Kidney epithelial cell (primary cell): ENCODE measurements around the gene FBLN2. TPM values are rescaled to one million over a fixed set of nuclear protein-coding genes. Genes with fewer than 3 reads are reported as not detected.

Experiments used
- DNase-seq: peaks from one replicate; pipeline ENCODE4 v3.0.0-alpha.2; 2010; ENCODE audit warnings: low read depth
- H3K27me3 ChIP-seq: 2 replicates; pipeline ENCODE4 v1.6.0; 2011; ENCODE audit warnings: low read length; ENCODE audit not compliant: control insufficient read depth, insufficient read depth
- H3K36me3 ChIP-seq: 2 replicates; pipeline ENCODE4 v1.5.1; 2011; ENCODE audit warnings: low read length; ENCODE audit not compliant: control insufficient read depth, insufficient read depth
- H3K4me3 ChIP-seq: 2 replicates; pipeline ENCODE4 v1.5.1; 2011; ENCODE audit warnings: low read depth, mild to moderate bottlenecking, control low read depth, low read length
- total RNA-seq: library from RNA; depleted of rRNA; stranded (reverse); fragments of >200 nt; gene quantifications from 2 replicates; pipeline ENCODE4 v1.2.3, GENCODE V29; 2015
- TF ChIP-seq, protein P1 (sequence below): IDR thresholded peaks from 2 replicates; pipeline ENCODE4 v1.5.1; 2011; ENCODE audit warnings: mild to moderate bottlenecking, moderate library complexity, low read length, control low read depth, inconsistent platforms; ENCODE audit not compliant: insufficient read depth, poor library complexity, severe bottlenecking

The FBLN2 gene
- total RNA-seq, 1 donor from 2014 or later, result 6.7 TPM

- no peak for DNase-seq
- H3K27me3 ChIP-seq, result peaks cover 14% of the 10 kb centered on the region
- no peaks in the 10 kb centered on the region for H3K36me3 ChIP-seq
- no peak overlapping the region for H3K4me3 ChIP-seq
- TF ChIP-seq, protein P1, sequence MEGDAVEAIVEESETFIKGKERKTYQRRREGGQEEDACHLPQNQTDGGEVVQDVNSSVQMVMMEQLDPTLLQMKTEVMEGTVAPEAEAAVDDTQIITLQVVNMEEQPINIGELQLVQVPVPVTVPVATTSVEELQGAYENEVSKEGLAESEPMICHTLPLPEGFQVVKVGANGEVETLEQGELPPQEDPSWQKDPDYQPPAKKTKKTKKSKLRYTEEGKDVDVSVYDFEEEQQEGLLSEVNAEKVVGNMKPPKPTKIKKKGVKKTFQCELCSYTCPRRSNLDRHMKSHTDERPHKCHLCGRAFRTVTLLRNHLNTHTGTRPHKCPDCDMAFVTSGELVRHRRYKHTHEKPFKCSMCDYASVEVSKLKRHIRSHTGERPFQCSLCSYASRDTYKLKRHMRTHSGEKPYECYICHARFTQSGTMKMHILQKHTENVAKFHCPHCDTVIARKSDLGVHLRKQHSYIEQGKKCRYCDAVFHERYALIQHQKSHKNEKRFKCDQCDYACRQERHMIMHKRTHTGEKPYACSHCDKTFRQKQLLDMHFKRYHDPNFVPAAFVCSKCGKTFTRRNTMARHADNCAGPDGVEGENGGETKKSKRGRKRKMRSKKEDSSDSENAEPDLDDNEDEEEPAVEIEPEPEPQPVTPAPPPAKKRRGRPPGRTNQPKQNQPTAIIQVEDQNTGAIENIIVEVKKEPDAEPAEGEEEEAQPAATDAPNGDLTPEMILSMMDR, result no peak
Observed at GRCh38 chr3:13544951-13545651, 3.8 kb upstream of the FBLN2 start.

- no peak for DNase-seq
- Histone ChIP-seq H3K36me3 (no peaks in the 10 kb centered on the region), H3K4me3 (no peak overlapping the region), H3K27me3 (peaks cover 16% of the 10 kb centered on the region)
- TF ChIP-seq, protein P1, result no peak
Observed at GRCh38 chr3:13545952-13546454, 2.9 kb upstream of the FBLN2 start.

- Histone ChIP-seq H3K27me3 (peaks cover 16% of the 10 kb centered on the region), H3K4me3 (no peak overlapping the region), H3K36me3 (no peaks in the 10 kb centered on the region)
- TF ChIP-seq, protein P1, result no peak
- no peak for DNase-seq
Observed at GRCh38 chr3:13546667-13547171, 2.2 kb upstream of the FBLN2 start.

- Histone ChIP-seq H3K27me3 (peaks cover 22% of the 10 kb centered on the region), H3K36me3 (no peaks in the 10 kb centered on the region), H3K4me3 (no peak overlapping the region)
- TF ChIP-seq, protein P1, result no peak
- no peak for DNase-seq
Observed at GRCh38 chr3:13547591-13548371, 1.1 kb upstream of the FBLN2 start.

DNA sequence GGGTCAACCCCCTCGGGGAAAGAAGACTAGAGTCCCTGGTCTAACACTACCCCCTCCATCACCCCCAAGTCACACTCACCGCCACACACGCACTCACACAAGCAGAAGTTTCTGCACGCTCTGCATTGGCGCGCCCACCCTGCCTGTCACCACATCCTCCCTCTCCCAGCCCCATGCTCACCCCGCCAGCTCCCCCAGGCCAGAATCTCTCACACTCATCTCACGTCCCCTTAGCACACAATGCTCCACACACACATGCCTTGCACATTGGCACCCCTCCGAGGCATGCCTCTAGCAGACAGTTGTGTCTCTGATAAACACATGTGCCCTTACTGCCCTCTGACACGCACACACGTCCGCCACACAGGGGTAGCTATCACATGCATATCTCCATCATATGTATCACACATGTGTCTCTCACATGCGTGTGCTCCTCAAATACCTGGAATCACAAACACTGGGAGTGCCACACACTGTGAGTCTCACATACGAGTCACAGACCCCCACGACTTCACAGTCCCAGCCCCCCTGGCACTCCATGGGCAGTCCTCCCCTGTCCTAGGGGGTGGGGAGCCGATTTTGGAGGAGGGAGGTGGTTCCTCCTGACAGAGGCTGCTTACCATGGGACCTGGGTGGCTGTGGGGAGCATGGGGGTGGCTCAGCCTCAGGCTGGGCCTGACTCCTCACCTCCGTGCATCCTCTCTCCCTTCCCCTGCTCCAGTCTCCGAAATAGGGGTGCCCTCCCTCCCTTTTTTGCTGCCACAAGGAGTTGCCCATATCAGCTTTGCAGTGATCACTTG, 898 bp downstream of the FBLN2 start:
- TF ChIP-seq, protein P1, result no peak
- peaks cover 30% of the 10 kb centered on the region for H3K27me3 ChIP-seq
- no peaks in the 10 kb centered on the region for H3K36me3 ChIP-seq
- DNase-seq, result no peak
- no peak overlapping the region for H3K4me3 ChIP-seq
